A549 treated with RU486 at 1 μM for 4 hours (cell line): ENCODE measurements around the gene OPN5. TPM values are rescaled to one million over a fixed set of nuclear protein-coding genes. Genes with fewer than 3 reads are reported as not detected.

Experiments used
- total RNA-seq: library from RNA; stranded (reverse); fragments of 200-300 nt; extraction: Qiagen RNA extraction; gene quantifications from 5 replicates; pipeline ENCODE4 v1.2.3, GENCODE V29; 2022; ENCODE audit warnings: low read depth

OPN5 gene, protein sequence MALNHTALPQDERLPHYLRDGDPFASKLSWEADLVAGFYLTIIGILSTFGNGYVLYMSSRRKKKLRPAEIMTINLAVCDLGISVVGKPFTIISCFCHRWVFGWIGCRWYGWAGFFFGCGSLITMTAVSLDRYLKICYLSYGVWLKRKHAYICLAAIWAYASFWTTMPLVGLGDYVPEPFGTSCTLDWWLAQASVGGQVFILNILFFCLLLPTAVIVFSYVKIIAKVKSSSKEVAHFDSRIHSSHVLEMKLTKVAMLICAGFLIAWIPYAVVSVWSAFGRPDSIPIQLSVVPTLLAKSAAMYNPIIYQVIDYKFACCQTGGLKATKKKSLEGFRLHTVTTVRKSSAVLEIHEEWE
- not detected in 5 replicates for total RNA-seq

GRCh38 chr6:47781732-47782131, at the start of gene OPN5:
Gene OPN5, plus strand, starts transcription at chr6:47782032. Its CDS starts 35 bp downstream, at chr6:47782067.

Other genes with a start within 250 kb of the OPN5 start
- 6.3 to 8.7 TPM (median 7.8 TPM) in 5 replicates for gene ADGRF4, start 83.5 kb upstream of the OPN5 start, total RNA-seq